Liver (tissue), 9 donors: ENCODE results near the gene RAB44. TPM values are rescaled to one million over a fixed set of nuclear protein-coding genes. Genes with fewer than 3 reads are reported as not detected.

Source experiments
- DNase-seq: peaks from one replicate; pipeline ENCODE4 v3.0.0-alpha.2; 2017; ENCODE audit warnings: low spot score
- H3K27ac ChIP-seq, 2 donors: one replicate each; pipeline ENCODE4 v1.7.0; 2013; ENCODE audit warnings: inconsistent platforms in 2 of 2, low read length in 2 of 2, control low read depth in 1 of 2, low read depth in 1 of 2, mild to moderate bottlenecking in 1 of 2
- H3K27me3 ChIP-seq, 4 donors: one replicate each; pipeline versions ENCODE4 v1.6.1 to v1.7.0; 2013; ENCODE audit warnings: low read length in 3 of 4, inconsistent platforms in 1 of 4, mild to moderate bottlenecking in 1 of 4, moderate library complexity in 1 of 4; ENCODE audit not compliant: control insufficient read depth in 4 of 4, insufficient read depth in 4 of 4
- H3K36me3 ChIP-seq, 4 donors: one replicate each; pipeline versions ENCODE4 v1.6.1 to v1.7.0; 2013; ENCODE audit warnings: low read length in 3 of 4, mild to moderate bottlenecking in 3 of 4, low read depth in 1 of 4, moderate library complexity in 1 of 4; ENCODE audit not compliant: control insufficient read depth in 4 of 4, insufficient read depth in 3 of 4
- H3K4me1 ChIP-seq, 4 donors: one replicate each; pipeline versions ENCODE4 v1.6.1 to v1.7.0; 2013; ENCODE audit warnings: low read length in 3 of 4, mild to moderate bottlenecking in 3 of 4, moderate library complexity in 1 of 4; ENCODE audit not compliant: control insufficient read depth in 4 of 4, insufficient read depth in 4 of 4
- H3K4me3 ChIP-seq, 3 donors: one replicate each; pipeline versions ENCODE4 v1.6.1 to v1.7.0; 2013; ENCODE audit warnings: low read length in 3 of 3, control low read depth in 1 of 3, low read depth in 1 of 3, mild to moderate bottlenecking in 1 of 3
- H3K9ac ChIP-seq, 2 donors: one replicate each; pipeline ENCODE4 v1.7.0; 2013; ENCODE audit warnings: low read length in 2 of 2, mild to moderate bottlenecking in 2 of 2, moderate library complexity in 2 of 2, control low read depth in 1 of 2, low read depth in 1 of 2
- H3K9me3 ChIP-seq, 4 donors: one replicate each; pipeline versions ENCODE4 v1.6.1 to v1.7.0; 2013; ENCODE audit warnings: low read length in 3 of 4; ENCODE audit not compliant: control insufficient read depth in 4 of 4
- EGR1 ChIP-seq, 2 donors: IDR thresholded peaks; 2 replicates each; pipeline ENCODE4 v1.6.1; 2016 to 2018; ENCODE audit warnings: antibody characterized with exemption in 2 of 2, low read depth in 2 of 2
- FOXA2 ChIP-seq: IDR thresholded peaks from 2 replicates; pipeline ENCODE4 v1.6.1; 2016; ENCODE audit warnings: antibody characterized with exemption
- GABPA ChIP-seq, 2 donors: IDR thresholded peaks in 1 of 2; conservative IDR thresholded peaks in 1 of 2; 2 replicates each; pipeline ENCODE4 v1.6.1; 2016; ENCODE audit warnings: antibody characterized with exemption in 2 of 2, mild to moderate bottlenecking in 1 of 2, moderate library complexity in 1 of 2
- HNF4A ChIP-seq, 2 donors: conservative IDR thresholded peaks; 2 replicates each; pipeline ENCODE4 v1.6.1; 2016; ENCODE audit warnings: antibody characterized with exemption in 2 of 2, mild to moderate bottlenecking in 2 of 2
- HNF4G ChIP-seq: IDR thresholded peaks from 2 replicates; pipeline ENCODE4 v1.6.1; 2016; ENCODE audit warnings: antibody characterized with exemption
- RAD21 ChIP-seq, 2 donors: IDR thresholded peaks; 2 replicates each; pipeline ENCODE4 v1.6.1; 2016; ENCODE audit warnings: antibody characterized with exemption in 2 of 2, mild to moderate bottlenecking in 2 of 2
- RXRA ChIP-seq, 2 donors: IDR thresholded peaks; 2 replicates each; pipeline ENCODE4 v1.6.1; 2017 to 2018; ENCODE audit warnings: antibody characterized with exemption in 2 of 2, mild to moderate bottlenecking in 1 of 2
- SP1 ChIP-seq: IDR thresholded peaks from 2 replicates; pipeline ENCODE4 v1.6.1; 2018; ENCODE audit warnings: antibody characterized with exemption, mild to moderate bottlenecking
- TAF1 ChIP-seq: conservative IDR thresholded peaks from 2 replicates; pipeline ENCODE4 v1.6.1; 2016; ENCODE audit warnings: antibody characterized with exemption, mild to moderate bottlenecking
- WGBS: extraction: QIAGEN DNeasy Blood & Tissue Kit; methylation state at CpG from one replicate; pipeline ENCODE4 v1.1.7; 2013; 5-methylcytosine and 5-hydroxymethylcytosine counted together
- polyA plus RNA-seq, 2 donors: library from polyadenylated mRNA; stranded (reverse) in 1 of 2; unstranded in 1 of 2; fragments of 200-250 nt in 1 of 2; fragments of >200 nt in 1 of 2; fragmentation: Nextera tagmentation in 1 of 2; extraction: Ambion mirVana in 1 of 2; gene quantifications; one replicate each; pipeline versions ENCODE4 v1.2.1 to v1.2.3, GENCODE V29; 2013 to 2015
- total RNA-seq, 2 donors: library from RNA; depleted of rRNA; stranded (reverse); fragments of >200 nt; gene quantifications; one replicate each; pipeline ENCODE4 v1.2.3, GENCODE V29; 2014
- TF ChIP-seq, protein P1 (sequence below): IDR thresholded peaks from 2 replicates; pipeline ENCODE4 v1.6.1; 2016; ENCODE audit warnings: antibody characterized with exemption
- donor health status: healthy.
- donor health status: healthy.
- donor health status: healthy.
- donor health status: healthy.
- donor health status: healthy.

Gene RAB44
- total and polyA plus RNA-seq, 4 donors, result 0.02 to 1.3 (median 0.08) TPM; not detected in 1

DNA sequence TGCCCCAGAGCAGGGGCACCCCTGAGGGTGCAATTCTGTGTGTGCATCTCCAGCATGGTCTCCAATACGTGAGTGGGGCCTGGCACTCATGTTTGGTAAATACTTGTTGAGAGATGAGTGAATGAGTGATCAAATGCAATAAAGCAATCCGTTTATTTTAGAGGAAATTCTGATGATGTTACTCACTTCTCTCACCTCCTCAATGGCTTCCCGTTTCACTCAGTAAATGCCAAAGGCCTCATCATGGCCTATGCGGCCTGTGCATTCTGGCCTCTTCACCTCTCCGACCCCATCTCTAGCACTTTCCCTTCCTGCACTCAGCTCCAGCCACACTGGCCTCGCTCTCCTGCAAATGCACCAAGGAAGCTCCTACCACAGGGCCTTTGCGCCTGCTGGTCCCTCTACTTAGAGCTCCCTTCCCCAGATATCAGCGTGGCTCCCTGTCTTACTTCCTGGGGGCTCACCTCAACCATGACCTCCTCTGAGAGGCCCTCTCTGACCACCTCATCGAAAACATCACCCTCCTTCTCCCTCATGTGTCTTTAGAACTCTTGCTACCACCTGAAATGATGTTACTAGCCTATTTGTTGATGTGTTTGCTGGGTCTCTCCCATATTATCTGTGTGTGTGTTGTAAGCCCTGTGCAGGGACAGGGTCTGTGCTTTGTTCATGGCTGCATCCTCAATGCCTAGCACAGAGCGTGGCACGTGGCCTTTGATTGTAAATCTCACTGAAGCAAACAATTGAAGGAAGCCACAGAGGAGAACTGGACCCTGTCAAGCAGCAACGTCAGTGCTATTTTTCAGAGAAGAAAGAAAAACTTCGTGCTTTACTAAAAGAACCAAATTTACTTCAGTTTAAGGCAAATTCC lies 42.6 kb downstream of the RAB44 start:
- no peaks in the 10 kb centered on the region for H3K27me3 ChIP-seq
- H3K4me1 ChIP-seq, result peaks cover 0 to 3% (median 0%) of the 10 kb centered on the region in 4 donors
- no peak overlapping the region for H3K27ac ChIP-seq
- DNase-seq, result no peak
- H3K9ac ChIP-seq, result no peak overlapping the region
- no peaks in the 10 kb centered on the region for H3K9me3 ChIP-seq
- WGBS, result 85% methylated on average over 13 of the region's 13 CpGs
- H3K4me3 ChIP-seq, result no peak overlapping the region
- H3K36me3 ChIP-seq, result no peaks in the 10 kb centered on the region
- no peak for TF ChIP-seq RXRA (IDR thresholded peaks at IDR 0.05)
- TF ChIP-seq FOXA2, result no peak
- no peak for TF ChIP-seq SP1
- TF ChIP-seq, protein P1, sequence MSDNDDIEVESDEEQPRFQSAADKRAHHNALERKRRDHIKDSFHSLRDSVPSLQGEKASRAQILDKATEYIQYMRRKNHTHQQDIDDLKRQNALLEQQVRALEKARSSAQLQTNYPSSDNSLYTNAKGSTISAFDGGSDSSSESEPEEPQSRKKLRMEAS, result no peak
- no peak for TF ChIP-seq HNF4G

DNA sequence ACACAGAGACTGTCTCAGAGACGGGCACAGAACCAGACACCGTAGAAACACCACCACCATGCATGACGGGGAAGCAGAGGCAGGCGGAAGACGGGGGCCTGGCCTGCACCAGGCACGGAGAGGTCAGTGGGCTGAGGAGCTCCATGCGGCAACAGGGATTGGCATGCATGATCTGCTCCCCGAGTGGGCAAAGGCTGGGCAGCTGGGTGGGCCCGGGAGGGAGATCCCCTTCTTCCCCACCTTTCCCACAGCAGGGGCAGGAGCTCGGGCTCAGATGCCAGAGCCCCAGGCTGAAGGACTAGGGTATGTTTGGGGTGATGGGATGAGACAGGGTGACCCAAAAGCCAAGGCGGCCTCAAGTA lies 43.2 kb downstream of the RAB44 start:
- H3K27ac ChIP-seq, result no peak overlapping the region
- 93% methylated on average over 11 of the region's 11 CpGs for WGBS
- no peak overlapping the region for H3K4me3 ChIP-seq
- H3K9me3 ChIP-seq, result no peaks in the 10 kb centered on the region
- no peaks in the 10 kb centered on the region for H3K36me3 ChIP-seq
- H3K4me1 ChIP-seq, result no peaks in the 10 kb centered on the region
- no peaks in the 10 kb centered on the region for H3K27me3 ChIP-seq
- TF ChIP-seq RAD21 (IDR thresholded peaks at IDR 0.05) (no peak), TAF1 (no peak), FOXA2 (no peak), RXRA (IDR thresholded peaks at IDR 0.05) (no peak)
- no peak for DNase-seq
- H3K9ac ChIP-seq, result no peak overlapping the region

DNA sequence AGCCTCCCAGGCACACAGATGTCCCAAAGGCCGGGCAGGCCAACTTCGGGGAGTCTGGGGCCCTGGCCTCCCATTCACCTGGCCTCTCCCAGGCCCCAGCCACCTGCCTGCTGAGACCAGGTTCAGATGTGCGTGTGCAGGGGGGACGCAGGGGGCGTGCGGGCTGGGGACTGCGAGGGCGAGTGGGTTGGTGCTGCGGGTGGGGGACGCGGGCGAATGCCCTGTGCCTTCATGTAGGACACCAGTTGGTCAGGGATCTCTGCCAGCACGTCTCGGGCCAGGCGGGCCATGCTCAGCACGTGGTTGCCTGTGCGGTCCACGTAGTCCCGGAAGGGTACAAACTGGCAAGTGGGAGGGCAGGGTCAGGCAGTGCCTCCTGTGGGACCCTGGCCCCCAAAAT lies 44.5 kb downstream of the RAB44 start:
- no peak for DNase-seq
- TF ChIP-seq HNF4A (conservative IDR thresholded peaks at IDR 0.05) (no peak), EGR1 (IDR thresholded peaks at IDR 0.05; ENCODE audit: low read depth in 2 of 2) (no peak)
- Histone ChIP-seq H3K27ac (no peak overlapping the region), H3K9ac (no peak overlapping the region), H3K4me3 (no peak overlapping the region), H3K36me3 (no peaks in the 10 kb centered on the region), H3K27me3 (no peaks in the 10 kb centered on the region), H3K9me3 (no peaks in the 10 kb centered on the region), H3K4me1 (no peaks in the 10 kb centered on the region)
- 95% methylated on average over 19 of the region's 19 CpGs for WGBS

DNA sequence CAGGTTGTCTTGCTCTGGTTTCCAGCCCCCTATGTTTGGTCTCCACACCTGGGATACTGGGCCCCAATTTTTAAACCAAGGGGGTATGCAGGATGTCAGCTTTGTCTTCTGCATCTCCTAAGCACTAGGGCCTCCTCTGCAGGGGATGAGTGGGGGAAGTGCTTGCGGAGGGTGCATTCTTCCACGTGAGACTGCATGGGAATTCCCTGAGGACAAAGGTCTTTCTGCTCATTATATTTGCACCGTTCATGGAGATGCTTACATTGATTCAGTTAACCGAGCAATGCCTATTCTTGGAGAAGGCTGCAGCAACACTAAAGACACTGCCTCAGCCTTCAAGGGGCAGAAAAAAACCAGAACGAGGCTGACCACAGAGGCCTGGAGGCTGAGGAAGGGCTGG lies 45.4 kb downstream of the RAB44 start:
- WGBS, result 72% methylated on average over 5 of the region's 5 CpGs
- no peaks in the 10 kb centered on the region for H3K9me3 ChIP-seq
- no peaks in the 10 kb centered on the region for H3K27me3 ChIP-seq
- TF ChIP-seq FOXA2 (no peak), HNF4A (conservative IDR thresholded peaks at IDR 0.05) (no peak), GABPA (IDR thresholded peaks at IDR 0.05 in 1 of 2, conservative IDR thresholded peaks at IDR 0.05 in 1 of 2) (no peak)
- TF ChIP-seq, protein P1, result no peak
- no peak overlapping the region for H3K4me3 ChIP-seq
- H3K9ac ChIP-seq, result no peak overlapping the region
- H3K4me1 ChIP-seq, result no peaks in the 10 kb centered on the region
- DNase-seq, result no peak
- no peak overlapping the region for H3K27ac ChIP-seq
- no peaks in the 10 kb centered on the region for H3K36me3 ChIP-seq
